Fibroblast of lung (primary cell): ENCODE results near the gene STK32C. TPM values are rescaled to one million over a fixed set of nuclear protein-coding genes. Genes with fewer than 3 reads are reported as not detected.

ENCODE experiments used
- DNase-seq, 2 donors: peaks; one replicate each; pipeline versions ENCODE4 v3.0.0 to v3.0.0-alpha.2; 2010; ENCODE audit warnings: low read depth in 2 of 2
- H2AFZ ChIP-seq: 2 replicates; pipeline ENCODE4 v1.5.1; 2012; ENCODE audit warnings: low read length, control low read depth, inconsistent platforms
- H3K27ac ChIP-seq: 2 replicates; pipeline ENCODE4 v1.5.1; 2011; ENCODE audit warnings: low read length, control low read depth; ENCODE audit not compliant: insufficient read depth
- H3K27me3 ChIP-seq: 2 replicates; pipeline ENCODE4 v1.5.1; 2011; ENCODE audit warnings: mild to moderate bottlenecking, low read length; ENCODE audit not compliant: control insufficient read depth, insufficient read depth
- H3K36me3 ChIP-seq: 2 replicates; pipeline ENCODE4 v1.5.1; 2011; ENCODE audit warnings: low read length; ENCODE audit not compliant: control insufficient read depth, insufficient read depth
- H3K4me1 ChIP-seq: 2 replicates; pipeline ENCODE4 v1.5.1; 2011; ENCODE audit warnings: low read length; ENCODE audit not compliant: control insufficient read depth, insufficient read depth; ENCODE audit errors: extremely low read depth
- H3K4me2 ChIP-seq: 2 replicates; pipeline ENCODE4 v1.5.1; 2011; ENCODE audit warnings: low read length, control low read depth; ENCODE audit not compliant: insufficient read depth; ENCODE audit errors: extremely low read depth
- H3K4me3 ChIP-seq, 4 experiments: fragments of 200-600 bp in 1 of 4; sonication (generic) in 1 of 4; replicated peaks in 1 of 4; 2 replicates each; pipeline ENCODE4 v1.5.1; 2011 to 2016; ENCODE audit warnings: low read length in 4 of 4, low read depth in 3 of 4, mild to moderate bottlenecking in 3 of 4, control low read depth in 2 of 4, inconsistent platforms in 1 of 4, mixed read lengths in 1 of 4; ENCODE audit not compliant: insufficient read depth in 1 of 4; ENCODE audit errors: control extremely low read depth in 1 of 4
- H3K79me2 ChIP-seq: 2 replicates; pipeline ENCODE4 v1.5.1; 2012; ENCODE audit warnings: mild to moderate bottlenecking, low read length, inconsistent platforms; ENCODE audit not compliant: control insufficient read depth, insufficient read depth
- H3K9ac ChIP-seq: 2 replicates; pipeline ENCODE4 v1.5.1; 2011; ENCODE audit warnings: mild to moderate bottlenecking, low read length, control low read depth; ENCODE audit not compliant: insufficient read depth
- H3K9me3 ChIP-seq: 2 replicates; pipeline ENCODE4 v1.5.1; 2012; ENCODE audit warnings: low read depth, low read length; ENCODE audit not compliant: control insufficient read depth, insufficient read depth
- H4K20me1 ChIP-seq: 2 replicates; pipeline ENCODE4 v1.5.1; 2011; ENCODE audit warnings: low read length; ENCODE audit not compliant: control insufficient read depth, insufficient read depth; ENCODE audit errors: extremely low read depth
- EZH2 ChIP-seq: IDR thresholded peaks from 2 replicates; pipeline ENCODE4 v1.5.1; 2012; ENCODE audit warnings: low read length, control low read depth, mild to moderate bottlenecking; ENCODE audit errors: missing control alignments
- polyA plus RNA-seq, 2 donors: library from polyadenylated mRNA; depleted of rRNA in 1 of 2; stranded (reverse) in 1 of 2; unstranded in 1 of 2; fragments of >200 nt; gene quantifications; 2 replicates each; pipeline ENCODE4 v1.2.1, GENCODE V29; 2011 to 2012; ENCODE audit warnings: missing spikeins in 1 of 2
- total RNA-seq: library from RNA; depleted of rRNA; stranded (reverse); fragments of >200 nt; gene quantifications from 2 replicates; pipeline ENCODE4 v1.2.1, GENCODE V29; 2014
- TF ChIP-seq, protein P1 (sequence below), 2 donors: IDR thresholded peaks in 1 of 2; conservative IDR thresholded peaks in 1 of 2; 1 replicate in 1 of 2; 2 replicates in 1 of 2; pipeline ENCODE4 v1.5.1; 2011 to 2012; ENCODE audit warnings: low read length in 2 of 2, control low read depth in 1 of 2, inconsistent platforms in 1 of 2, low read depth in 1 of 2, mild to moderate bottlenecking in 1 of 2

The STK32C gene
- total and polyA plus RNA-seq, 2 donors (not counting 1 experiment from before 2014, with no cell fraction given): 4.4 to 21.5 TPM

DNA sequence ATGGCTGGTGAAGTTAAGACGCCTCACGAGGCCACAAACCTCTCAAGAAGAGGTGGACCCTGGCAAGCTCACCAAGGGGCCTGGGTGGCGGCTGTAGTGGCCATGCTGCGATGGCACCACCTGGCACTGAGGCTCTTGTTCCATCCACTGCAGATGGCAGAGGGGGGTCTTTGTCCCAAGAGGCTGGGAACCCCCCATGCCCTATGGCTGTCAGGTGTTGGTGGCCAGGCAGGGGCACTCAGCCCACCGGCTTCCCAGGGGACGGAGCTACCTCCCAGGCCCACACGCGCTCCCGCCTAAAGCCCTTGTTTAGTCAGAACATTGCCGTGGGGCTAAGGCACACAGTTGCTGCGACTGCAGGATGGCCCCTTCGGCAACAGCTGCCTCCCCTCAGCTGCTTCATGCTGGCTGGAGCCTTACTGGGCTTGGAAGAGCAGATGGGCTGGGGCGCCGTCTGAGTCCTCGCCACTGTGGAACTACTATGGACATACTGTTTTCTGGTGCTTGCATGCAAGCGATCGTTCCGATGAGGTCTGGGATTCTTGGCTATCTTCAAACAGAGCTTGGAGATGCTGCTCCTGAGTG, 74.2 kb downstream of the STK32C start:
- no peaks in the 10 kb centered on the region for H4K20me1 ChIP-seq
- H3K9ac ChIP-seq: no peak overlapping the region
- no peak overlapping the region for H3K4me3 ChIP-seq
- DNase-seq: no peak
- no peaks in the 10 kb centered on the region for H3K27me3 ChIP-seq
- TF ChIP-seq EZH2: no peak
- TF ChIP-seq, protein P1, sequence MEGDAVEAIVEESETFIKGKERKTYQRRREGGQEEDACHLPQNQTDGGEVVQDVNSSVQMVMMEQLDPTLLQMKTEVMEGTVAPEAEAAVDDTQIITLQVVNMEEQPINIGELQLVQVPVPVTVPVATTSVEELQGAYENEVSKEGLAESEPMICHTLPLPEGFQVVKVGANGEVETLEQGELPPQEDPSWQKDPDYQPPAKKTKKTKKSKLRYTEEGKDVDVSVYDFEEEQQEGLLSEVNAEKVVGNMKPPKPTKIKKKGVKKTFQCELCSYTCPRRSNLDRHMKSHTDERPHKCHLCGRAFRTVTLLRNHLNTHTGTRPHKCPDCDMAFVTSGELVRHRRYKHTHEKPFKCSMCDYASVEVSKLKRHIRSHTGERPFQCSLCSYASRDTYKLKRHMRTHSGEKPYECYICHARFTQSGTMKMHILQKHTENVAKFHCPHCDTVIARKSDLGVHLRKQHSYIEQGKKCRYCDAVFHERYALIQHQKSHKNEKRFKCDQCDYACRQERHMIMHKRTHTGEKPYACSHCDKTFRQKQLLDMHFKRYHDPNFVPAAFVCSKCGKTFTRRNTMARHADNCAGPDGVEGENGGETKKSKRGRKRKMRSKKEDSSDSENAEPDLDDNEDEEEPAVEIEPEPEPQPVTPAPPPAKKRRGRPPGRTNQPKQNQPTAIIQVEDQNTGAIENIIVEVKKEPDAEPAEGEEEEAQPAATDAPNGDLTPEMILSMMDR (conservative IDR thresholded peaks at IDR 0.05 in 1 of 2, IDR thresholded peaks at IDR 0.05 in 1 of 2; ENCODE audit: low read depth in 1 of 2, low read length in 2 of 2): no peak
- no peak overlapping the region for H3K27ac ChIP-seq
- H3K4me2 ChIP-seq: no peak overlapping the region
- H3K36me3 ChIP-seq: no peaks in the 10 kb centered on the region
- H3K9me3 ChIP-seq: no peaks in the 10 kb centered on the region
- H3K4me1 ChIP-seq: no peaks in the 10 kb centered on the region
- H3K79me2 ChIP-seq: no peaks in the 10 kb centered on the region
- no peak overlapping the region for H2AFZ ChIP-seq

DNA sequence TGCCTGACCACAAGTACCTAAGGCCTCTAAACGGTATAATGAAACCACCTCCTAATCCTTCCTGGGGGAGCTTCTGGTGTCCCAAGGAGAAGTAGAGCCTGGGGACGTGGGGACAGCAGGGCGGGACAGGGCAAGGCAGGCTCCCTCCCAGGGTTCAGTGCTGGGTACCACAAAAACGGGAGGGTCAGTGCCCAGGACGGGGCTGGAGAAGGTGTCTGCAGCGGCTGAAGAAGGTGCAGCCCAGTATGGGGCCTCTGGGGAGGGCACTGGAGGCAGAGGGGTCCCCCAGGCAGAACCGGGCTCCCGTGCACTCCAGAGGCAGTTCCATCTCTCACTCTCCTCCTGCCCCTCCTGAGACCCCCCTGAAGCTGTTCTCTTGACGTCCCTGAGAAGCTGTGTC, 74.8 kb downstream of the STK32C start:
- Histone ChIP-seq H3K4me3 (no peak overlapping the region), H2AFZ (no peak overlapping the region), H3K9ac (no peak overlapping the region), H3K79me2 (no peaks in the 10 kb centered on the region), H4K20me1 (no peaks in the 10 kb centered on the region), H3K9me3 (no peaks in the 10 kb centered on the region), H3K4me1 (no peaks in the 10 kb centered on the region), H3K27me3 (no peaks in the 10 kb centered on the region), H3K27ac (no peak overlapping the region), H3K36me3 (no peaks in the 10 kb centered on the region), H3K4me2 (no peak overlapping the region)
- TF ChIP-seq, protein P1 (conservative IDR thresholded peaks at IDR 0.05 in 1 of 2, IDR thresholded peaks at IDR 0.05 in 1 of 2; ENCODE audit: low read depth in 1 of 2, low read length in 2 of 2): no peak
- no peak for TF ChIP-seq EZH2
- DNase-seq: no peak

DNA sequence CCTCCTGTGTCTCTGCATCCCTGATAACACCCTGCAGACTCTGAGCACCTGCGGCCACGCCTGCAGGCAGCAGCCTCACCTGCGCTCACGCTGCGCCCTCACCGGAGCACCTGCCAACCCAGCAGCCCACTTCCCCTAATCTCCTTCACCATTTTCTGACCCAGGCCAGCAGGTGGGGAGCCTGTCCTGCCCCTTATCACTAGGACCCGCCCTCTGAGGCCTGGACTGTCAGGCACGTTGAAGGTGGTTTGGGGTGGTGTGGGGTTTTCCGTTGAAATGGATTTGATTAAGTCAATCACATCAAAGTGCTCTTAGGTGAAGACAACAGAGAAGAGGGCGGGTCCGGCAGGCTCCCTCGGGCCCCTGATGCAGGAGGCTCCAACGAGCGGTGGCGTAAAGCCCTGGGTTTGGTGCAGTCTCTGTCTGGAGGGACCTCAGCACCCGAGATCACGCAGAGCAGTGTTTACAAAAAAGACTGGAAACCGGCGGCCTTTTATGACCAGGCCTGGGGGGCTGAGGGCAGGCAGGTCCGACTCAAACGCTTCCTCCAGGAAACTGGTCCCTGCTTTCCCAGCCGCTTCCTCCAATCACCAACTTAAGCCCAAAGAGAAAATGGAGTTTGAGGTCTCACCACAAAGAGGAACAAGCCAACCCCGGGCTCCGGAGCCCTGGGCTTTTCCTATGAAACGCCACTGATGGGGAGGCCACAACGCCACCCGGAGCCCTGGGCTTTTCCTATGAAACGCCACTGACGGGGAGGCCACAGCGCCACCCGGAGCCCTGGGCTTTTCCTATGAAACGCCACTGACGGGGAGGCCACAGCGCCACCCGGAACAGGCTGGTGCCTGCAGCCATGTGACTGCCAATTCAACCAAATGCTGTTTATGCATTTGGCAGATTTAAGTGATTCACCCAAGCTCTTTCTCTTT, 75.5 kb downstream of the STK32C start:
- no peak for DNase-seq
- H3K9me3 ChIP-seq: no peaks in the 10 kb centered on the region
- no peak overlapping the region for H3K4me2 ChIP-seq
- no peaks in the 10 kb centered on the region for H3K4me1 ChIP-seq
- H4K20me1 ChIP-seq: no peaks in the 10 kb centered on the region
- no peaks in the 10 kb centered on the region for H3K36me3 ChIP-seq
- no peak overlapping the region for H3K4me3 ChIP-seq
- H3K27ac ChIP-seq: no peak overlapping the region
- H3K9ac ChIP-seq: no peak overlapping the region
- H2AFZ ChIP-seq: no peak overlapping the region
- TF ChIP-seq, protein P1 (conservative IDR thresholded peaks at IDR 0.05 in 1 of 2, IDR thresholded peaks at IDR 0.05 in 1 of 2; ENCODE audit: low read depth in 1 of 2, low read length in 2 of 2): no peak
- no peak for TF ChIP-seq EZH2
- H3K27me3 ChIP-seq: no peaks in the 10 kb centered on the region
- no peaks in the 10 kb centered on the region for H3K79me2 ChIP-seq
